ENCODE measurements around the gene ADGRG6. TPM values are rescaled to one million over a fixed set of nuclear protein-coding genes. Genes with fewer than 3 reads are reported as not detected.

The ADGRG6 gene
- total and polyA plus RNA-seq, 9 of the 15 experiments (the other 6 are each of a cell fraction or from before 2014, with no cell fraction given) = under 0.01 to 0.11 (median 0.05) TPM; not detected in 5

GRCh38 chr6:142452993-142453392 lies 151.2 kb downstream of the ADGRG6 start:
- CTCF ChIA-PET (ENCODE audit: low intra/inter-chr PET ratio) = no interaction called here
- 0% methylated on average over 2 of the region's 2 CpGs for WGBS (ENCODE audit: insufficient coverage, low coverage, missing lambda C conversion rate)

More at GRCh38 chr6:142452993-142453392, 151.2 kb downstream of the ADGRG6 start:
- Histone ChIP-seq H3K9me1 (ENCODE audit: control insufficient read depth, insufficient read depth, low read length) (no peaks in the 10 kb centered on the region), H3K4me2 (ENCODE audit: insufficient read depth, low read length) (no peak overlapping the region), H3K79me2 (ENCODE audit: control insufficient read depth, insufficient read depth, low read length) (no peaks in the 10 kb centered on the region), H4K20me1 (replicated peaks; ENCODE audit: control insufficient read depth, insufficient read depth, low read length) (no peaks in the 10 kb centered on the region), H3K9ac (ENCODE audit: insufficient read depth in 1 of 2, low read depth in 2 of 2, low read length in 2 of 2) (no peak overlapping the region), H2AFZ (ENCODE audit: low read depth, low read length) (no peak overlapping the region), H3K9me3 (replicated peaks; ENCODE audit: control insufficient read depth, insufficient read depth, low read depth, low read length) (no peaks in the 10 kb centered on the region), H3K4me1 (replicated peaks in 1 of 2; ENCODE audit: control insufficient read depth in 2 of 2, insufficient read depth in 2 of 2, low read length in 2 of 2) (no peaks in the 10 kb centered on the region), H3K27me3 (ENCODE audit: control insufficient read depth in 2 of 2, insufficient read depth in 2 of 2, low read length in 2 of 2) (no peaks in the 10 kb centered on the region; a peak in 1 of 5 replicates), H3K4me3 (no peak overlapping the region), H3K27ac (ENCODE audit: extremely low read depth, low read depth, low read length) (no peak overlapping the region), H3K36me3 (ENCODE audit: control insufficient read depth, insufficient read depth, low read length) (no peaks in the 10 kb centered on the region)
- DNase-seq (ENCODE audit: extremely low read depth in 1 of 4, low spot score in 3 of 4) = no peak
- in situ Hi-C loops (cut with MboI) (no loop called here), intact Hi-C loops (cut with micrococcal nuclease) (no loop called here)
- BruUV-seq (replicated peaks) = no TSS peak
- ATAC-seq = no peak
- no peak for TF ChIP-seq TCF3 (CRISPR knock-in tag; IDR thresholded peaks at IDR 0.05)
- no peak for TF ChIP-seq CEBPB (tag; IDR thresholded peaks at IDR 0.05)
- no peak for TF ChIP-seq SMARCA4 (IDR thresholded peaks at IDR 0.05)
- TF ChIP-seq ZNF57 (CRISPR knock-in tag; IDR thresholded peaks at IDR 0.05) = no peak
- no peak for TF ChIP-seq THRB (CRISPR knock-in tag; conservative IDR thresholded peaks at IDR 0.05)
- TF ChIP-seq, protein P1, sequence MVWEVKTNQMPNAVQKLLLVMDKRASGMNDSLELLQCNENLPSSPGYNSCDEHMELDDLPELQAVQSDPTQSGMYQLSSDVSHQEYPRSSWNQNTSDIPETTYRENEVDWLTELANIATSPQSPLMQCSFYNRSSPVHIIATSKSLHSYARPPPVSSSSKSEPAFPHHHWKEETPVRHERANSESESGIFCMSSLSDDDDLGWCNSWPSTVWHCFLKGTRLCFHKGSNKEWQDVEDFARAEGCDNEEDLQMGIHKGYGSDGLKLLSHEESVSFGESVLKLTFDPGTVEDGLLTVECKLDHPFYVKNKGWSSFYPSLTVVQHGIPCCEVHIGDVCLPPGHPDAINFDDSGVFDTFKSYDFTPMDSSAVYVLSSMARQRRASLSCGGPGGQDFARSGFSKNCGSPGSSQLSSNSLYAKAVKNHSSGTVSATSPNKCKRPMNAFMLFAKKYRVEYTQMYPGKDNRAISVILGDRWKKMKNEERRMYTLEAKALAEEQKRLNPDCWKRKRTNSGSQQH (CRISPR knock-in tag; IDR thresholded peaks at IDR 0.05) = no peak
- no peak for TF ChIP-seq NEUROD1 (IDR thresholded peaks at IDR 0.05; ENCODE audit: borderline replicate concordance, low read depth, low read length, partially characterized antibody)
- TF ChIP-seq, protein P2, sequence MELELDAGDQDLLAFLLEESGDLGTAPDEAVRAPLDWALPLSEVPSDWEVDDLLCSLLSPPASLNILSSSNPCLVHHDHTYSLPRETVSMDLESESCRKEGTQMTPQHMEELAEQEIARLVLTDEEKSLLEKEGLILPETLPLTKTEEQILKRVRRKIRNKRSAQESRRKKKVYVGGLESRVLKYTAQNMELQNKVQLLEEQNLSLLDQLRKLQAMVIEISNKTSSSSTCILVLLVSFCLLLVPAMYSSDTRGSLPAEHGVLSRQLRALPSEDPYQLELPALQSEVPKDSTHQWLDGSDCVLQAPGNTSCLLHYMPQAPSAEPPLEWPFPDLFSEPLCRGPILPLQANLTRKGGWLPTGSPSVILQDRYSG (tag; conservative IDR thresholded peaks at IDR 0.05; ENCODE audit: low read depth) = no peak
- TF ChIP-seq, protein P3, sequence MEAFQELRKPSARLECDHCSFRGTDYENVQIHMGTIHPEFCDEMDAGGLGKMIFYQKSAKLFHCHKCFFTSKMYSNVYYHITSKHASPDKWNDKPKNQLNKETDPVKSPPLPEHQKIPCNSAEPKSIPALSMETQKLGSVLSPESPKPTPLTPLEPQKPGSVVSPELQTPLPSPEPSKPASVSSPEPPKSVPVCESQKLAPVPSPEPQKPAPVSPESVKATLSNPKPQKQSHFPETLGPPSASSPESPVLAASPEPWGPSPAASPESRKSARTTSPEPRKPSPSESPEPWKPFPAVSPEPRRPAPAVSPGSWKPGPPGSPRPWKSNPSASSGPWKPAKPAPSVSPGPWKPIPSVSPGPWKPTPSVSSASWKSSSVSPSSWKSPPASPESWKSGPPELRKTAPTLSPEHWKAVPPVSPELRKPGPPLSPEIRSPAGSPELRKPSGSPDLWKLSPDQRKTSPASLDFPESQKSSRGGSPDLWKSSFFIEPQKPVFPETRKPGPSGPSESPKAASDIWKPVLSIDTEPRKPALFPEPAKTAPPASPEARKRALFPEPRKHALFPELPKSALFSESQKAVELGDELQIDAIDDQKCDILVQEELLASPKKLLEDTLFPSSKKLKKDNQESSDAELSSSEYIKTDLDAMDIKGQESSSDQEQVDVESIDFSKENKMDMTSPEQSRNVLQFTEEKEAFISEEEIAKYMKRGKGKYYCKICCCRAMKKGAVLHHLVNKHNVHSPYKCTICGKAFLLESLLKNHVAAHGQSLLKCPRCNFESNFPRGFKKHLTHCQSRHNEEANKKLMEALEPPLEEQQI (IDR thresholded peaks at IDR 0.05) = no peak
- TF ChIP-seq NR4A1 (CRISPR knock-in tag; IDR thresholded peaks at IDR 0.05) = no peak
- no peak for TF ChIP-seq NR4A1 (tag; IDR thresholded peaks at IDR 0.05)
- POLR2A ChIA-PET = no interaction called here
- FAIRE-seq = no peak
